Daoy (cell line): ENCODE results near the gene C17orf113. TPM values are rescaled to one million over a fixed set of nuclear protein-coding genes. Genes with fewer than 3 reads are reported as not detected.
A peak's percentile ranks its signal among the peaks of the same experiment; 100 is the strongest.
"Not testable (repeated sequence)": the region's sequence is repeated elsewhere in the genome, so short reads cannot be mapped to it uniquely, and the experiment has no call there.

Experiments
- DNase-seq: peaks from one replicate; pipeline ENCODE4 v3.0.0-alpha.2; 2015; ENCODE audit warnings: low read depth
- total RNA-seq: library from RNA; depleted of rRNA; stranded (reverse); fragments of >200 nt; shearing (Covaris generic); gene quantifications from 2 replicates; pipeline ENCODE4 v1.2.3, GENCODE V29; 2014

C17orf113 gene
- total RNA-seq, 1 experiment from 2014 or later, result 0.23 TPM

DNA sequence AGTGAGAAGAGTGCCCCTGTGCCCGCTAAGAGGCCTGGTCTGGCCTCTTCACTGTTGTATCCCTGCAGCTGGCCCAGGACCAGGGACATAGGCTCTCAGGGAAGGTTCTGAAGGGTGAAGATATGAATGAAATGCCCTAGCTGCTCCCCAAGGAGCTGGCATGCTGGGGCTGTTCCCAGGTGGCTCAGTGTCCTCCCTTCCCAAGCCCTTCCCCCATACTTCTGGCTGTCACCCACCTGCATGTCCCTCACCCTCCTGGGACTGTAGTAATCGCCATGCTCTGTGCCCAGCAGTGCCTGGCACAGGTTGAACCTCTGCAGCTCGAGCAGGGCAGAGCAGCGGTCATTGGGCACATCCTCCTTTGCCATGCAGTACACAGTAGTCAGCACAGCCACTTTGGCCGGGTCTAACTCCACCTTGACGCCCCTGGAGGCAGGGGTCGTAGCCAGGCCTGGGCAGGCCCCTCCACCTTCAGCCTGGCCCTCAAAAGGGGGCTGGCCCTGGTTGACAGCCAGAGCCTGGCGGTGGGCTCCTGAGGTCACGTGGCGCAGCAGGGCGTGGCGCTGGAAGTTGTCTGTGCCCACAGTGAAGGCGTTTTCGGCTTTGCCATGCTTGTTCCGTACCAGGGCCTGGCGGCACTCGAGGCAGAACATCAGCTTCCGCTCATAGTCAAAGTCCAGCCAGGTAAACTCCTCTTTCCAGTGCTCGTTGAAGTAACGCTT, 7.6 kb downstream of the C17orf113 start:
- DNase-seq, result no peak

DNA sequence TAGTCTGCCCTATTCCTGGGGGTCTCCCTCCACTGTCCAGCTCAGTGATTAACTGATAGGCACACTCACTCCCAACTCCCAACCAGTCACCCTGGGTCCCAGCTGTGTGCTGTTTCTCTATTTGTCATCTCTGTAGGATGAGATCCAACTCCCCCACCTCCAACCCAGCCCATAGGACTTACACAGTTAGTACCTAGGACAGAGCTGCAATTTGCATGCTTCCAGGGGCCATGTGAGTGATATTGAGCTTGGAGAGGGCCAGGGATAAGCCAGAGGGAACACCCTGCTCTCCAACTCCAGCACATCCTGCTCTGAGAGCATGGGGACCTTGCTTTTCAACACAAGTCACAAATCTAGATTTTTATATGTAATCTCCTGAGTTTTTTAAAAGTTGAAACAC, 8.8 kb downstream of the C17orf113 start:
- DNase-seq, result no peak

DNA sequence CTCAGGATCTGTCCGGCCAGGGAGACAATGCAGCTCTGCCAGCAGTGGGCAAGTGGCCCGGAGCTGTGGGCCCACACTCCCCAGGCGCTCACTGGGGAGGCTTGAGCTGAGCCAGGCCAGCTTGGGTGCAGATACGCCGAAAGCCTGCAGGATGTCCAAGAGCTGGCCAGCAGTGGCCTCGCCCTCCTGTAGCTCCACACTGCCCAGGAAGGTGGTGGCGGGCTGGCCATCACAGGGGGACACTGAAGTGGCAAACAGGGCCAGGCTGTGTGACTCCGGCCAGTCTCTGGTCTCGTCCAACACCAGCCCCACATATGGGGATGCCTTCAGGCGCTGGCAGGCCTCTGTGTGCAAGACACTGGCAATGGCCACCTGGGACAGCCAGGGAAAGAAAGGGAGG, 9.6 kb downstream of the C17orf113 start:
- no peak for DNase-seq

DNA sequence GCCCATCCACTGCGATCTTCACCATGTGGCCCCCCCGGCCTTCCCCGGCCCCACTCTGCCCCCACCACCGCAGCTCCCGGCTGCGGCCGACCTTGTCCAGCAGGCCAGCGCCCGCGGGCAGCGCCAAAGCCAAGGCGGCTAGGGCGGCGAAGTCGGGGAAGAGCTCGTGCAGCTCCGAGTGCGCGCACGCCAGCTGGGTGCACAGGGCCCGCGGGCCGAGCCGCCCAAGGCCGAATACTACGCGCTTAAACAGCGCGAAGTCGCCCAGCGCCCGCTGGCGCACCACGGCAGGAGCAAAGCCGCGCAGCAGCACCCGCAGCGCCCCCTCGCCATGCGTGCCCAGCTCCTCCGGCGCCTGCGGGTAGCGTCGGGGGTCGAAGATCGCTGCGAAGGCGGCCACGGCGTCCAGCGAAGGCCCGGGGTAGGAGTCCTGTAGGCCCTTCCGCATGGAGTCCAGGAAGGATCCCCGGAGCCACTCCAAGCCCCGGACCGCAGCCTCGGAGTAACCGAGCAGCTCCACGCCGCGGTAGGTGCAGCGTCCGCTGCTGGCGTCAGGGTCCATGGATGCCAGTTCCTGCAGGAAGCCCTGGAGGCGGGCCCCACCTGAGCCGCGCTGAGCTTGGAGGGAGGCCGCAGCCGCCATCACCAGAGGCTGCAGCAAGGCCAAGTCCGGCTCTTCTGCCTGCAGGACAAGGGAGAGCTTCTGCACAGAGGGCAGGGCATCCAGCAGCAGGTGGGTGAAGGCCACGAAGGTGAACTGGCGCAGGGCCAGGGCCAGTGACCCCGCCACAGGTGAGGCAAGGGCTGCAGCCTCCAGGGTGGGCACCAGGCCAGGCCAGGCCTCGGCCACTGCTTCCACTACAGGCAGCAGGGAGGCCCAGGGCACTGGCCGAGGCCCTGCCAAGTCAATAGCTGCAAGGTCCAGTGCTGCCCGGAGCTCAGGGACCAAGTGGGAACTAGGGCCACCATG, 10.3 kb downstream of the C17orf113 start:
- no peak for DNase-seq

DNA sequence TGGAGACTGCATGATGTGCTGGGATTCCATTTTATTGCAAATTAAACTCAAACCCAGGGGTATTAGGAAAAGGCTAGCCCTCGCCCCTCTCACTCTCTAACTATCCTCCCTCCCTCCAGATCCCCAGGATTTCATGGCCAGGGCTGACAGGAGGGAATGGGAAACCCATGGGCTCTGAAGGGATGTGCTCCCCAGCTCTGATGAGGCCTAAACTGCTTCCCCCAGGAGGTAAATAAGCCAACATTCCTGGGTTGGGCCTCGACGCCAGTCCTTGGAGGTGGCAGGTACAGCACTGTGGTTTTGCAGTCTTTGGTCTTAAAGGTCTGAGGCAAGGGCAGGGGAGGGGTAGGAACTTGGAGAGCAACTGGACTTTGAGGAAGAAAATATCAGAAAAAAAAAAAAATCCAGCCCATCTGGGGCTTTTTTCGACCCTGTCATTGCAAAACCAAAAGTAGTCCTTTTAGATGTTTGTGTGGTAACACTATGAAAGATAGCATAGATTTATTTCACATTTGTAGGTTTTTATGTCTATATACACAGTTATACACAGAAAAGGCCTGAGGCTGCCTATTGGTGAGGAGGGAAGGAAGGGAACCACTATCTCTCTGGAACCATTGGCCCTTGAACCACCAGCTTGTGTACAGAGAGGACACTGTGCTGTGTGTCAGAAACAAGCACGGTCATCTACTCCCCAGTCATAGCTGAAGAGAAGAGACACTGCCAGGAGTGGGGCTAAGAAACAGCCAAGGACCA, 12.0 kb downstream of the C17orf113 start:
- no peak for DNase-seq

DNA sequence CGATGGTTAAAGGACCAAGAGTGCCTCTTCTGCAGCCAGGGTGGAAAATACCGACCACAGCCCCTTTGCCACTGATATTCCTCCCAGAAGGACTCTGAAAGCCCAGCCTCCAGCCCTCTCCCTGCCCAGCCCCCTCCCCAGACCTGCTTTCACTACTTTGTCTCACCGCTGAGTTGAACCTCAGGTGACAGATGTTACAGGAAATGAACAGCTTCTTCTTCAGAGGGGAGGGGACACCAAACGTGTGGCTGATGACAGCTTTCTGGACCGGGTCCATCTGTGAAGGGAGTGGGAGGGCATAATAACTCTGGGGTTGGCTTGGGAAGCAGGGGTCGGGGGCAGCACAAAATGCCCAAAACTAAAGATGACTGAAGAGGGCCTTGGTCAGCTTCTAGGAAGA, 16.3 kb downstream of the C17orf113 start:
- DNase-seq, result no peak

DNA sequence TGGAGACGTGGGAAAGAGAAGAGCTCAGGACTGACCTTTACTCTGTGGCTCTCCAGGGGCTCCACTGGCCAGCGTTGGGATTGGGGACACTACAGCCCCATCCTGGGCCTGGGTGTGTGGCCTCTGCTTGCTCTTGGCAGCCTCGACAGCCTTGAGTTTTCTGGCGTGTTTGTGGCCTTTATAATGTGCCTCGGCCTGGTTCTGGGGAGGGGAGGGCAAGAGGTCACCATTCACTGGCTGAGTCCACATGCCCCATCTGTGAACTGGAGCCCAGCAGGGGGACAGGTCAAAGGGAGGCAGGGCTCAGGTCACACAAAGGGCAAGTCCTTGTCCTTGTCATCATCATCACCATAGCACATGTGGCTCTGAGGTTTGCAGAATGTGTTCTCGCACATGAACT, 18.8 kb downstream of the C17orf113 start:
- DNase-seq, result no peak

DNA sequence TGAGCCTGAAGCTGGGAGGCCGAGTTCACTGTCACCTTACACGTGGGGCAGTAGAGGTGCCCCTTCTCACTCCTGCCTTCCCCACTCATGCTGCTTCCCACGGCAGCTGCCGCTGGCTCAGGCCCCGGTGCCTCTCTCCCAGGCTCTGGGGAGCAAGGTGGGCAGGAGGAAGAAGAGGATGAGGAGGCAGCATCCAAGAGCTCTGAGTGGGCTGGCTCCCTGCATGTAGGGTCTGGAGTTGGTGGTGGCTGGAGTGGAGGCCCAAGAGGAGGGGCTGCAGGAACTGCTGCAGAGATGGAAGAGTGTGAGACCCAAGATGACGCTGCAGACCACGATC, 21.6 kb downstream of the C17orf113 start:
- DNase-seq, result no peak

DNA sequence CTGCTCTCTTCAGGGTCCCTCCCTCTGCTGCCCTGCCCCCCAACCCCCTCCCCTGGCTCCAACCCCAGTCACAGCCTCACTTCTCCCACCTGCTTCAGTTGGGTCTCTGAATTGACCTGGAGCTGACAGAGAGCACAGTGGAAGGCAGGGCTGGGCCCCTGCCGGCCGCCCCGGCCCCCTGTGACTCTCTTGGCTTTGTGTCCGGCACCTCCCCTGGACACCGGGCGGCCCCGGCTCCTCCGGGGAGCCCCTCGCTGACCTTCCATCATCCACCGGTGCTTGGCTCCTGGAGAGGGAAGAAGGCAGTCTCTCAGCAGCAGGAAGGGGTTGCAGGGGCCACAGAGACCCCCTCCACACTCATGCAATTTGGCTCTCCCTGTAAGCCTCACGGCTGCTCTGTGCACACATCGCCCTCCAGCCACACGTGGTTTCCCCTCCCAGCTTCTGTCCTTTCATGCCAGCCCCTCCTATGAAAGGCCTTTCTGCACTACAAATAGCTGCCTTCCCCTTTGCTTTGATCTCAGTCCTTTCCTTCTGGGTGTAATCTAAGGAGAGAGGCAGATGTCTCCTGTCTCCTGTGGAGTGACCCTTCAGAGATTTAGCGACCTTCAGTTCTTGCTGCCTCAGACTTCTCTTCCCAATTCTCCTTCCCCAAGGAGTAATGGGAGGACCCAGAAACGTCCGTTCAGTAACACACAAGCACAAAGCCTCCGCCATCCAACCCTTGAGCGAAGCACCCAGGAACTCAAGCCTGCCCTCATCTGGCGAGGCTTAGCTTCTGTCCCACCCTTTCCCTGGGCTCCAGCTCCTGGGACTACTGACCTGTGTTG, 22.2 kb downstream of the C17orf113 start:
- no peak for DNase-seq

DNA sequence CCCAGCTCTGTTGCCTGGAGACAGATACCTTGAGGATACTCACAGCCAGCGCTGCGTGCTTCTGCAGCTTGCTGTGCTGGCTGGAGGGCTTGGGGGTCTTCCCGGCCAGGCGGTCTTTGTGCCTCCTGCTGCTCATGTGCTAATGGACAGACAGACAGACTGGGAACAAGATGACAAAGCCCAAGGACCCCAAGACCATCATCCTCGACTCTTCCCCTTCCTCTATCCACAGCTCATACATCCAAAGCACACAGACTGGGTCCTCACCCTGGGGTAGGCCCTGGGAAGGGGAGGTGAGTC, 22.9 kb downstream of the C17orf113 start:
- no peak for DNase-seq

DNA sequence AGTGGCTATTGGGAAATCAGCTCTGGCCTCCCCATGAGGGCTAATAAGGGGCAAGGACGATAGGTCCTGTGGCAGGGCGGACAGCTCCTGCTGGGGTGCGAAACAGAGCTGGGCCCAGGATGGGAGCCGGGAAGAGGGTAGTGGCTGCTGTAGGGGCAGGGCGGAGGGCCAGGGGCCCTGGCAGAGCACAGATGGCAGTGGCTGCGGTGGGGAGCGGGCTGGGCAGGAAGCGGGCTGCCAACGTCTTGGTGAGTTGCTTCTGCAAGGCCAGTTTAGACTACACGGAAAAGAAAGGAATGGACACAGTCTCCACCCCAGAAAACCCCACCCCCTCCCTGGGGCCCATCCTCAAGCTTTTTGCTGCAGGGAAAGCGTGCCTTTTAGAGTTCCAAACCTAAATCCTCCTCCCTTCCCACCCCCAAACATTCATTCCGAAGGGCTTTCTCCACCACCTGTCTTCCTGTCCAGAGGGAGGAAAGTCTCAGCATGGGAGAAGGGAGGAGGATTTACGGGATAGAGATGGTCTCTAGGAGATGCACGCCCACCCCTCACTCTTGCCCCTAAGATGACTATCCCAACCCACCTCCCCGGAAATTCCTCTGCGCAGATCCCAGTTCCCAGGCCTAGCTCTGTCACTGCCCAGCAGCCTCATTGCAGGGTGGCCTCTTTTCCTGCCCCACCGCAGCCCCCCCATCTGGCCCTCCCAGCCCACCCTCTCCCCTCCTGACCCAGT, 23.4 kb downstream of the C17orf113 start:
- no peak for DNase-seq

DNA sequence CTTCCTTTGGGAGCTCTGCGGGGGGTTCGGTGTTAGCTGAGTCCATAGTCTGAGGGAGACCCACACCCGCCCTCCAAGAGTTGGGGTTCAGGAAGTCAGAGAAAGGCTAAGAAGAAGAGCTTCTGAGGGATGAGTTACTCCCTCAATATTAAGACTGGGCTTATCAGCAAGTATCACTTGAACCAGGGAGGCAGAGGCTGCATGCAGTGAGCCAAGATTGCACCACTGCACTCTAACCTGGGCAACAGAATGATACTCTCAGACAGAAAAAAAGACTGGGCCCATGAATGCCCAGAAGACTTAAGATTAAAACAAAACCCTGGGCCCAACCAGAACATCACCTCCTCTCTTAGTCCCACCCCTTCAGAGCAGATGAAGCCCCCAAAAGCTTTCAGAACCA, 24.5 kb downstream of the C17orf113 start:
- DNase-seq, result no peak

DNA sequence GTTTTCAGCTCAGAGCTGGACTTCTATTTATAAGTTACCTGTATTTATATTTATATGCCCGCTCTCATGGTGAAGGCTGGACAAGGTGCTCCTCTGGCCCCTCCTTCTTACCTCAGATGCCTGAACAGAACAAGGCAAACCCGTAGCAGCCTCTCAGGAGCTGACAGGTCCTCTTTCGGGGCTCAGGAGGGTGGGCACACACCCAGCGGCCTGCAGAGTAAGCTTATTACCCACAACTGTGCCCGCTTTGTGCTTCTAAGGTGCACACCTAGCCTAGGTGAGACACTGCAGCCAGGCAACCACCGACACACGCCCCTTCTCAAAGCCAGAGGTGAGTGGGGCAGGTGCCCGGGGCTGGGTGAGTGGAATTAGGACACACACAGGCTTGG, 25.2 kb downstream of the C17orf113 start:
- no peak for DNase-seq

DNA sequence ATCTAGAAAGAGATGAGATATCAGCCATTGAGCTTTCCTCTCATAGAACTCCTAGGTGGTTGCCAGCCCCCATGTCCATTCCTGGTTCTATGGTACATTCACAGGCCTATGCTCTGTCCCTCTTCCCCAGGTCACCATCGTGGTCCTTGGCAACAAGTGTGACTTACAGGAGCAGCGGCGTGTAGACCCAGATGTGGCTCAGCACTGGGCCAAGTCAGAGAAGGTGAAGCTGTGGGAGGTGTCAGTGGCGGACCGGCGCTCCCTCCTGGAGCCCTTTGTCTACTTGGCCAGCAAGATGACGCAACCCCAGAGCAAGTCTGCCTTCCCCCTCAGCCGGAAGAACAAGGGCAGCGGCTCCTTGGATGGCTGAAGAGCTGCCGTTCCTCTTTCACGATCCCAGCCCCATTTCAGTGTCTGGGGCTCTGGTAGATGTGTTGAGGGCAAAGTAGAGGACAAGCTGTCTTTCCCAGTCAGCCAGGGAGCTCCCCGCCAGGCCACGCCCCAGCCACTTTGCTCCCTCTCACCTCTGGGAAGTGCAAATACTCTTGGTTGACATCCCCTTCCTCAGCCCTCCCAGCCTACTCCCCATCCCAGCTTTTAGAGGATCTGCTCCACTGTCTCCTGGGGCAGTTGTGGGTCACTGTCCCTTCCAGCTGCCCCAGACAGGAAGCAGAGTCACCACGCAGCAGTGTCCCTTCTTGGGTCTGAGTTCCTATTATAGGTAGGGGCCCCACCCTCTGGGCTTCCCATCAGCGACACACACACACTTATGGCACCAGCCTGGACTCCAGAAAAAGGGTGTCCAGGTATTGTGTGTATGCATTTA, 26.7 kb downstream of the C17orf113 start:
- DNase-seq, result no peak

DNA sequence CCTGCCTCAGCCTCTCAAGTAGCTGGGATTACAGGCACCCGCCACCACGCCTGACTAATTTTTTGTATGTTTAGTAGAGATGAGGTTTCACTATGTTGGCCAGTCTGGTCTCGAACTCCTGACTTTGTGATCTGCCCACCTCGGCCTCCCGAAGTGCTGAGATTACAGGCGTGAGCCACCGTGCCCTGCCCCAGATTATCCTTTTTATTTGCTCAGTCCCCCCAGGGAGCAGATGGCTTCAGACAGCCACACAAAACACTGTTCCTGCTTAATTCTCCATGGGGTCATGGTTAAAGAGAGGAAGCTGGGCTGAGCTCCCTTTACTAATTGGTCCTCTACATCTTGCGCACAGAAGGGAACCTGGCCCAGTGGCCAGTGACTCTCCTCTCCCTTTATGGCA, 29.6 kb downstream of the C17orf113 start:
- not testable (repeated sequence) for DNase-seq

DNA sequence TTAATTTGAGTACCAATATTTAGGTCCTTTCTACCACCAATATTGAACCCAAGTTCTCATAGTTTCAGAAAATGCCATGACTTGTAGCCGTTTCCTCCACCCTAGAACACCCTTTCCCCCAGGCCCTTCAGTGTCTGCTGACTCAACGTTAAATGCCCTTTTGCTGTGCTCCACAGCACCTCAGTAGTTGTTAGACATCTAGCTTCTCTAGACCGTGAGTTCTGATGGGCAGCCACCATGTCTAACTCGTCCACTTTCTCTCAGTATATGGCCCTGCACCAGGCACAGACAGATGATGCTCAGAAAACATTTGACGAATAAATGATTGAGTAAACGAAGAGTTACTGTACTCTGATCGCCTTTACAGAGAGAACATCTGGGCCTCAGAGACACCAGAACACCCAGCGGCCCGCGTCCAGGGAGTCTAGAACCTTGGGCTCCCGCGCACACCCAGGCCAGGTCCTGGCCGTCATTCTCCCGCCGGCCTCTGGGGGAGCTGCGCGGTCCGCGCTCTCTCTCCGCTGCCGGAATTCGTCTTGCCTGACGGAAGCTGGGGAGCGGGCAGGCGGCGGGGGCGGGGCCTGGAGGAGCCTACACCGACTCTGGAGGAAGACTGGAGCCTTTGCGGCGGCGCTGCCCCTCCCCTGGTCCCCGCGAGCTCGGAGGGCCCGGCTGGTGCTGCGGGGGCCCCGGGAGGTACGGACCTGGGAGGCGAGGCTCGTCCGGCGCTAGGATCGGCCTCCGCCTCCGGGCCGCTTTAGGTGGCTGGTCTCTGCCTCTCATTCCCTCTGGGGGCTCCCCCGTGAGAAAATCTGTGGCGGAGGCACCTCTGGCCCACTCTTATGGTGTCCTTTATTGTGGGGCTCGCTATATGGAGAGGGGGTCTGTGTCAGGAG, 30.6 kb downstream of the C17orf113 start, which contains the start of gene NKIRAS2:
Gene NKIRAS2, plus strand, starts transcription at position 582 of the 896 bp plus-strand sequence. CDS start 1,488 bp downstream, outside the sequence.
- DNase-seq, result peak; percentile 95

DNA sequence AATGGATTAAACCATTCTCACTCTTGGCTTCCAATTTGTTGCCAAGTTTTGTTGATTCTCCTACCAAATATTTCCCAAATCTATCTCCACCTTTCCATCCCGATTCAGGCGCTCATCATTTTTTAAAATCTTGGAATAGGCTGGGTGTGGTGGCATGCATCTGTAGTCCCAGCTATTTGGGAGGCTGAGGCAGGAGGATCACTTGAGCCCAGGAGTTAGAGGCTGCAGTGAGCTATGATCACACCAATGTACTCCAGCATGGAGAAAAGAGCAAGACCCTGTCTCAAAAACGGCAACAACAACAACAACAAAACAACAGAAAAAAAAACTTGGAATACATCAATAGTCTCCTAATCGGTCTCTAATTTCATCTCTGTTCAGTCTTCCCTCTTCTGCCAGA, 31.4 kb downstream of the C17orf113 start:
- DNase-seq, result no peak

DNA sequence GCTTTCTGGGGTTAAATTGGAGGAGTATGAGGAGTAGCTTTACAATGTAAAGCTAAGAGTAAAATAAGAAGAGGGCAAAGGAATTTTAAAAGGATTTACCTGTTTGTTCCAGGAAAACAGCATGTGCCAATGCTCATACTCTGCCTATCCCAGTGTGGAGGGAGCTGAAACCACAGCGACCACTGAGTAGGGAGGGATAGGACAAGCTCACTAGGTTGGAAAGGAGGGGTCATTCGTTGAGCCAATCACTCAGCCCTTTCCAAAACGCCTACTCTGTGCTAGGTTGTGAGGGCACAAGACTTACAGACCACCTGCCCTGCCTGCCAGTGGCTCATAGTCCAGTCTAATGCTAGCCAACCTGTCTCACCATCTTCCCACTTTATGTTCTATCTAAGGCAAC, 32.1 kb downstream of the C17orf113 start:
- no peak for DNase-seq

DNA sequence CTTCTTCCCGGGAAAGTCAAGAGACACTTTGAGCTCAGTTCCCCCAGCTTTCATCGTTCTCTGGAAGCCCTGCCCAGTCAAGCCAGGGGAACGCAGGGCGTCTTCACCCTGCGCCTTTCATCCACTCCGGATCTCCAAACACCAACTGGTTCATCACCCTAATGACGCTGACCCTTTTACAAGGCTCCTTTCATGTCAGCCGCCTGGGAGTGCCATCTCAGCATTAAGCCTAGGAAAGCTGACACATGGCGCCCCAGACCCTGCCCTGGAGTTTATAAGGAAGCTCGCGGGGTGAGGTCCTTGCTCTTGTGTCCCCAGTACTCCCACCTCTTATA, 32.6 kb downstream of the C17orf113 start:
- DNase-seq, result peak; percentile 67
